NOMO-1 treated with DMSO at 0.1 percent for 48 hours (cell line): Measurements from ENCODE around the gene VRK3.

Experiments
- DNase-seq: peaks from one replicate; lab custom pipeline; 2025; ENCODE audit not compliant: unreplicated experiment; lab: John Stamatoyannopoulos, UW

Gene VRK3

GRCh38 chr19:49957262-49957915 lies 67.8 kb downstream of the VRK3 start:
- no peak for DNase-seq

- DNase-seq: no peak
Measured at GRCh38 chr19:49956115-49956495, 69.1 kb downstream of the VRK3 start.

DNA sequence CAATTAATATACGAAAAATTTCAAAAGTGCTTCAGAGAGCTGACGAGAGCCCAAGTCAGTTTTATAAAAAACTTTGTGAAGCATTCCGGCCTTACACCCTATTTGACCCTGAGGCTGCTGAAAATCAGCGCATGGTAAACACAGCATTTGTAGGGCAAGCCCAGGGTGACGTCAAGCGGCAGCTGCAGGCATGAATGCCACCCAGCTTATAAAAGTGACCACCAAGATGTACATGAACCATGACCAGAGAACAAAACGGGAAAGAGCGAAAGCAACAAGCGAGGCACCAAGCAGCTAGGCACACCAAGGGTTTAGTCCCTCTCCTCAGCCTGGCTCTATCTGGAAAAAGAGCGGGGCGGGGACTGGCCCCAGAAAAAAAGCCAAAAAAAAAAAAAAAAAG lies 70.2 kb downstream of the VRK3 start:
- DNase-seq: no peak

DNA sequence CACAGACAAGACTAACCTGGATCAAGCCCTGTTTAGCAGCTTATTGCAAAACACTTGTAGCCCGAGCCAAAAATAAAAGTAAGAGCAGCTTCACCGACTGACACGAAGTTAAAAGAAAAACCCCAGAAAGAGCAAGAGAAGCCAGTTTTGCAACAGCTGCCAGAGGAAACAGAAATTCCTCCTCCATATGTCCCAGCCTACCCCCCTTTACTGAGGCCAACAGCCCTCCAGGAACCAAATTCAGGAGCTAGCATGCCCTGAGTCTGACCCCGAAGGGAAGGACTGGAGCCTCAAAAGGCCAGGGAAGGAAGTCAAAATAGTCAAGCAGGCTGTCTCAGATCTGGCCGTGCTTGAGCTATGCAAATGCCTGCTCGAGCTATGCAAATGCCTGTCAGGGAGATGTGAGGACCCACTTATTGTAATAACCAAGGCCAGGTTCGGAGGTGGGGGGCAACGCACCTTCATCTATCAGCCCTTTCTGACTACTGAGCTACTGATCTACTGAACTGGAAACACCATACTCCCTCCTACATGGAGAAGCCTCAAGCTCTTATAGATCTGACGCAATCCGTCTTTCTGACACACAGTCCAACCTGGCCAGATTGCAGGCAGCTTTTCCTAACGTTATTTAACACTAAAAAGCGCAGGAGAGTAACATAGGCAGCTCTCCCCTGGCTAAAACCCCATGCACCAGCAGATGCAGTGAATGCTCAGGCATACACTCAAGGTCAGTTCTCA lies 70.9 kb downstream of the VRK3 start:
- peak; percentile 53 for DNase-seq

- peak; percentile 64 for DNase-seq
Measured at GRCh38 chr19:49953416-49953815, 71.8 kb downstream of the VRK3 start.

DNA sequence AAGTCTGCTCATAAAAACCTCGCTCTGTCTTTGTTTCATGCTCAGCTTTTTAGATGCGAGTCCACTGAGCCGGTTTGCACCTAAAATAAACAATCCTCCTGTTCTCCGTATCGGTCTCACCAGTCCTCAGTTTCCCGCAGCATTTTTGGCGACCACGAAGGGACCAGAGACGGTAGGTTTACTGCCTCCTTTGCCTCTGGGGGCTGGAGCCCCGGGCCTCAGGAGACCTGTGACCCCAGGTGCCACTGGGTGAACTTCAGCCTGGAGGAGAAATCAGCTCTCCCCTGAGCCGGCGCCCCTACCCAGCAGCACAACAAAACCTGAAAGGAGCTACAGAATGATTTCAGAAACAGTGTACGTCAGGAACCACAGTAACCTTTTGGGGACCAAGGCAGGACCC lies 72.3 kb downstream of the VRK3 start:
- DNase-seq: no peak

GRCh38 chr19:49952479-49952836 lies 72.7 kb downstream of the VRK3 start:
- DNase-seq: no peak

- no peak for DNase-seq
Measured at GRCh38 chr19:49951806-49952478, 73.2 kb downstream of the VRK3 start.

- DNase-seq: no peak
Measured at GRCh38 chr19:49950956-49951526, 74.1 kb downstream of the VRK3 start.

- DNase-seq: no peak
Measured at GRCh38 chr19:49950590-49950948, 74.6 kb downstream of the VRK3 start.

- DNase-seq: no peak
Measured at GRCh38 chr19:49949742-49950589, 75.2 kb downstream of the VRK3 start.

DNA sequence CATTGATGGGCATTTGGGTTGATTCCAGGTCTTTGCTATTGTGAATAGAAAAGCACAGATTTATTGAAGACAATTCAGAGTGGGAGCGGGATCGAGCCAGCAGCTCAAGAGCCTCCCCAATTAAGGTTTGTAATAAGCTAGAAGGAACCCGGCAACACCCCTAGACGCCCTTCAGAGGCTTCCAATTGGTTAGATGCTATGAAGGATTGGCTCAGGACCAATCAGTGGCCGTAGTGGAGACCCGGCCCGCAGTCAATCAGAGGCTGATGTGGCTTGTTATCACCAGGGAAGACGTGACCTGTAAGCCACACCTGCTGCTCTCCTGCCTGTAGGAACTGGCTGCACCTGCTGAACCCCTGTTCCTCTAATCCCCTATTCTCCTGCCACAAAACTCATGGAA lies 78.8 kb downstream of the VRK3 start:
- no peak for DNase-seq

GRCh38 chr19:49944567-49944966 lies 80.6 kb downstream of the VRK3 start:
- DNase-seq: peak; percentile 52

GRCh38 chr19:49940482-49940791 lies 84.7 kb downstream of the VRK3 start:
- no peak for DNase-seq

- no peak for DNase-seq
Measured at GRCh38 chr19:49939721-49940481, 85.3 kb downstream of the VRK3 start.

DNA sequence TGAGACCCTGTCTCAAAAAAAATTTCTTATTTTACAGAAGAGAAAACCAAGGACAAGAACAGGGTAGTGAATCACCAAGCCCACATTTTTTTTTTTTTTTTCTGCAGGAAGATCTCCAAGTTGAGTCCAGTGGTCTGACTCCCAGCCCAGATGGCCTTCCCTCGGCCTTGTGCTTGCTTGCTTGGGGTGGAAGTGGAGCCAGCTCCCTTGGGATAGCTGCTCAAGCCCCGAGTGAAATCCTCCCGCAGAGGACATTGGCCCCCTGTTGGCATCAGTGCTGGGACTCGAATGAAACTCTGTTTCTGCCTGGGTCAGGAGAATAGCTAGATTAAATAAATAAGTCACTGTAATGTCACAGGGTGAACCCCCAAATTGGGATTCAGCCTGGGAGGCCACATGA lies 86.5 kb downstream of the VRK3 start:
- no peak for DNase-seq

DNA sequence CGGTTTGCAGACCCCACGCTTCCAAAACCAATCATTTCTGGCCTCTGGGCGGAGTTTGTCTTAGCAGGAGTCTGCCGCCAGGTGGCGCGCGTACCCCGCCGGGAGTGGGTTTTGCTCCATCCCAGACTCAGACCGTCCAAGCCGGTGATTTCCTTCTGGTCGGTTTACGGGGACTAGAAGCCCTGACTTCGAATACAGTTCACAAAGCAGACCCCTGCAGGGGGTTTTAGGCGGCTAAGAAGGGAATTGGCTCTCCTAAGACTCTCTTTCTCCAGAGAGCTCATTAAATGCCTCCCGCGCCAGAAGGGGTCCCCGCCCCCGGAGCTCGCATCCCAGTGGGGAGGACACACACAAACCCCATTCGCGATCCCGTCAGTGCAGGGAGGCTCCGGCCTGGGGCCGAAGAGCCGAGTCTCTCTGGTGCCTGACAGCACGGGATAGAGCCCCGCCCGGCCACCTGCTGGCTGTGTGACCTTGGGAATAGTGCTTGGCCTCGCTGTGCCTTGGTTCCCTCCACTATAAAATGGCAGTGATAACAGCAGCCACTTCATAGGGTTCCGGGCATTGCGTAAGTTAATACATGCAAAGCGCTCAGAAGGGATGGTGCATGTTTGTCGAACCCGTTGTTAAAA lies 87.3 kb downstream of the VRK3 start:
- DNase-seq: peak; percentile 51

GRCh38 chr19:49936549-49936948 lies 88.6 kb downstream of the VRK3 start:
- no peak for DNase-seq

- DNase-seq: no peak
Measured at GRCh38 chr19:49933643-49934042, 91.5 kb downstream of the VRK3 start.

DNA sequence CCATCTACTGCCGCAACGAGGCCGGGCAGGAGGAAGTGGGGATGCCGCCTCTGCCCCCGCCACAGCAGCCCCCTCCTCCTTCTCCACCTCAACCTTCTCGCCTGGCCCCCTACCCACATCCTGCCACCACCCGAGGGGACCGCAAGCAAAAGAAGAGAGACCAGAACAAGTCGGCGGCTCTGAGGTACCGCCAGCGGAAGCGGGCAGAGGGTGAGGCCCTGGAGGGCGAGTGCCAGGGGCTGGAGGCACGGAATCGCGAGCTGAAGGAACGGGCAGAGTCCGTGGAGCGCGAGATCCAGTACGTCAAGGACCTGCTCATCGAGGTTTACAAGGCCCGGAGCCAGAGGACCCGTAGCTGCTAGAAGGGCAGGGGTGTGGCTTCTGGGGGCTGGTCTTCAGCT lies 92.4 kb downstream of the VRK3 start:
- no peak for DNase-seq
